H9 (cell line): ENCODE measurements around the gene DGUOK. TPM values are rescaled to one million over a fixed set of nuclear protein-coding genes. Genes with fewer than 3 reads are reported as not detected.

ENCODE experiments used
- DNase-seq: peaks from one replicate; pipeline ENCODE4 v3.0.0-alpha.2; 2017
- H2AFZ ChIP-seq: one replicate; pipeline ENCODE4 v1.6.1; 2013; ENCODE audit warnings: mild to moderate bottlenecking, low read length, control low read depth, moderate library complexity
- H2AK5ac ChIP-seq: 2 replicates; pipeline ENCODE4 v1.6.1; 2013; ENCODE audit warnings: low read length, control low read depth, mixed read lengths; ENCODE audit not compliant: insufficient read length
- H2BK120ac ChIP-seq: one replicate; pipeline ENCODE4 v1.6.1; 2013; ENCODE audit warnings: low read depth, mild to moderate bottlenecking, low read length, control low read depth, inconsistent platforms; ENCODE audit not compliant: poor library complexity, severe bottlenecking
- H2BK12ac ChIP-seq: 2 replicates; pipeline ENCODE4 v1.6.1; 2013; ENCODE audit warnings: low read length, control low read depth, mixed read lengths, low read depth; ENCODE audit not compliant: insufficient read length
- H2BK15ac ChIP-seq: 2 replicates; pipeline ENCODE4 v1.6.1; 2013; ENCODE audit warnings: low read depth, low read length, control low read depth
- H2BK20ac ChIP-seq: one replicate; pipeline ENCODE4 v1.6.1; 2013; ENCODE audit warnings: low read depth, mild to moderate bottlenecking, low read length, control low read depth, inconsistent platforms; ENCODE audit not compliant: poor library complexity, severe bottlenecking
- H2BK5ac ChIP-seq: 2 replicates; pipeline ENCODE4 v1.6.1; 2013; ENCODE audit warnings: low read length, control low read depth, mixed read lengths; ENCODE audit not compliant: insufficient read length
- H3K14ac ChIP-seq: 2 replicates; pipeline ENCODE4 v1.6.1; 2013; ENCODE audit warnings: low read length, control low read depth; ENCODE audit not compliant: insufficient read depth
- H3K18ac ChIP-seq: 2 replicates; pipeline ENCODE4 v1.6.1; 2013; ENCODE audit warnings: low read depth, mild to moderate bottlenecking, mixed read lengths, low read length, control low read depth; ENCODE audit not compliant: insufficient read length
- H3K23ac ChIP-seq: 2 replicates; pipeline ENCODE4 v1.6.1; 2013; ENCODE audit warnings: low read length, control low read depth, mixed read lengths, low read depth; ENCODE audit not compliant: insufficient read length
- H3K23me2 ChIP-seq: 2 replicates; pipeline ENCODE4 v1.6.1; 2013; ENCODE audit warnings: low read depth, mild to moderate bottlenecking, mixed read lengths, low read length, control low read depth; ENCODE audit not compliant: insufficient read length, poor library complexity, severe bottlenecking
- H3K27ac ChIP-seq: 2 replicates; pipeline ENCODE4 v1.5.1; 2013; ENCODE audit warnings: low read length, control low read depth, mixed read lengths, low read depth; ENCODE audit not compliant: insufficient read length
- H3K27me3 ChIP-seq: 2 replicates; pipeline ENCODE4 v1.6.1; 2013; ENCODE audit warnings: low read length, control low read depth, inconsistent platforms; ENCODE audit not compliant: insufficient read depth
- H3K4ac ChIP-seq: 2 replicates; pipeline ENCODE4 v1.6.1; 2013; ENCODE audit warnings: low read depth, mild to moderate bottlenecking, control low read depth, inconsistent platforms, low read length, moderate library complexity
- H3K4me1 ChIP-seq: 2 replicates; pipeline ENCODE4 v1.6.1; 2013; ENCODE audit warnings: low read length, control low read depth, inconsistent platforms; ENCODE audit not compliant: insufficient read depth
- H3K4me2 ChIP-seq: 2 replicates; pipeline ENCODE4 v1.6.1; 2013; ENCODE audit warnings: low read length, control low read depth, mixed read lengths; ENCODE audit not compliant: insufficient read length, insufficient read depth
- H3K56ac ChIP-seq: 2 replicates; pipeline ENCODE4 v1.6.1; 2013; ENCODE audit warnings: low read depth, mild to moderate bottlenecking, mixed read lengths, low read length, control low read depth; ENCODE audit not compliant: insufficient read length
- H3K79me1 ChIP-seq: 2 replicates; pipeline ENCODE4 v1.6.1; 2013; ENCODE audit warnings: low read depth, mild to moderate bottlenecking, moderate library complexity, low read length, control low read depth, inconsistent platforms; ENCODE audit not compliant: insufficient read depth, poor library complexity, severe bottlenecking
- H3K79me2 ChIP-seq: 2 replicates; pipeline ENCODE4 v1.6.1; 2013; ENCODE audit warnings: low read length, control low read depth, inconsistent platforms; ENCODE audit not compliant: insufficient read depth
- H3K9ac ChIP-seq: 2 replicates; pipeline ENCODE4 v1.6.1; 2013; ENCODE audit warnings: low read length, control low read depth, mixed read lengths; ENCODE audit not compliant: insufficient read length; ENCODE audit errors: extremely low read depth
- H3K9me3 ChIP-seq: one replicate; pipeline ENCODE4 v1.6.1; 2013; ENCODE audit warnings: low read depth, low read length, inconsistent platforms; ENCODE audit not compliant: control insufficient read depth
- H3T11ph ChIP-seq: one replicate; pipeline ENCODE4 v1.6.1; 2013; ENCODE audit warnings: mild to moderate bottlenecking, low read length, control low read depth, inconsistent platforms
- H4K20me1 ChIP-seq: one replicate; pipeline ENCODE4 v1.6.1; 2013; ENCODE audit not compliant: control insufficient read depth, insufficient read length, insufficient read depth
- H4K5ac ChIP-seq: 2 replicates; pipeline ENCODE4 v1.6.1; 2013; ENCODE audit warnings: low read depth, mild to moderate bottlenecking, mixed read lengths, low read length, control low read depth; ENCODE audit not compliant: insufficient read length
- H4K8ac ChIP-seq: replicated peaks from 2 replicates; pipeline ENCODE4 v1.6.1; 2013; ENCODE audit warnings: low read length, control low read depth, mixed read lengths, low read depth; ENCODE audit not compliant: insufficient read length
- H4K91ac ChIP-seq: 2 replicates; pipeline ENCODE4 v1.6.1; 2013; ENCODE audit warnings: low read depth, mild to moderate bottlenecking, moderate library complexity, mixed read lengths, low read length, control low read depth; ENCODE audit not compliant: insufficient read length
- H3K27ac Mint-ChIP-seq, 3 experiments: 2 replicates in 2 of 3; 3 replicates in 1 of 3; pipeline ENCODE4 v1.8.0; 2020 to 2021; ENCODE audit warnings: mixed read lengths in 3 of 3, mild to moderate bottlenecking in 1 of 3, moderate library complexity in 1 of 3
- H3K27me3 Mint-ChIP-seq: 2 replicates; pipeline ENCODE4 v1.8.0; 2021; ENCODE audit warnings: low read depth, mild to moderate bottlenecking, moderate library complexity, mixed read lengths
- H3K36me3 Mint-ChIP-seq, 3 experiments: 2 replicates in 2 of 3; 3 replicates in 1 of 3; pipeline ENCODE4 v1.8.0; 2020 to 2021; ENCODE audit warnings: low read depth in 3 of 3, mixed read lengths in 3 of 3; ENCODE audit not compliant: insufficient read depth in 1 of 3
- H3K4me1 Mint-ChIP-seq, 2 experiments: 2 replicates each; pipeline ENCODE4 v1.8.0; 2020; ENCODE audit warnings: mixed read lengths in 2 of 2
- H3K4me3 Mint-ChIP-seq, 2 experiments: 2 replicates in 1 of 2; 3 replicates in 1 of 2; pipeline ENCODE4 v1.8.0; 2020 to 2021; ENCODE audit warnings: mild to moderate bottlenecking in 2 of 2, mixed read lengths in 2 of 2, moderate library complexity in 1 of 2
- H3K9me3 Mint-ChIP-seq, 2 experiments: 2 replicates in 1 of 2; 3 replicates in 1 of 2; pipeline ENCODE4 v1.8.0; 2020; ENCODE audit warnings: mild to moderate bottlenecking in 2 of 2, mixed read lengths in 2 of 2, moderate library complexity in 1 of 2
- WGBS: extraction: QIAGEN DNeasy Blood & Tissue Kit; methylation state at CpG from one replicate; pipeline ENCODE4 v1.1.7; 2013; ENCODE audit warnings: missing lambda C conversion rate, low lambda C conversion rate, mixed read lengths; ENCODE audit not compliant: insufficient read length; ENCODE audit errors: extremely low coverage; 5-methylcytosine and 5-hydroxymethylcytosine counted together
- total RNA-seq: library from RNA; stranded (reverse); gene quantifications from 2 replicates; pipeline ENCODE4 v1.2.1, GENCODE V29; 2021
- TF ChIP-seq, protein P1 (sequence below): fragments of 200-600 bp; sonication (generic); conservative IDR thresholded peaks from 3 replicates; pipeline ENCODE4 v1.8.0; 2021; ENCODE audit warnings: antibody characterized with exemption, mild to moderate bottlenecking

Gene DGUOK
- total RNA-seq, 1 experiment from 2014 or later, result 98.5 TPM

DNA sequence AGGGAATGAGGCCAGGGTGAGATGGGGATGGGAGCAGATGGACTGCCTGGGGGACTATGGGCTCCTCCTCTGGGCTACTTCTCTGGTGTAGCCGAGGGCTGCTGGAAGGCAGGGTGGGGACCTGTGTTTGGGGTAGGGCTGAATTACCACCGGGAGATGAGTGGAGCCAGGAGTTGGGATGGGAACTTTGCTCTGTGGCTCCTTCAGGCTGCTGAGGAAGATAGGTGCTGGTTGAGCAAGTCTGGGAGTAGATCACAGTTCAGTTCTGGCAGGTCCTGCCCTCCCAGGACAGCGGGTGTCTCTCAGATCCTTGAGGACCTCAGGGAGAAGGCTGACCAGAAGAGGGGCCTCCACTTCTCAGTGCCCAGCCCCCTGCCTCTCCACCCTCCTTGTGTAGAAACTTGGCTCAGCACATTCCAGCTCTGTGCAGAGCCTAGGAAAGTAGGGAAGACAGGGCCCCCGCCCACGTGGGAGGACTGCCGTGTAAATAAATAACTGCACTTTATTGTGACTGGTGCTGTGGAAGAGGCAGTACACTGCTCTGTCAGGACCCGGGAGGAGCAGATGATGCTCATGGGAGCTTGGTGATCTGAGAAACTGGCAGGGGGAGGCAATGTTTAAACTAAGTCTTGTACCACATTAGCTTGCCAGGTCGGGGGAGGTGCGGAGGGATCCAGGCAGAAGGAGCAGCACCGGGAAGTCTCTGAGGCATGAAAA lies 73.4 kb downstream of the DGUOK start:
- H3K23ac ChIP-seq, result no peak overlapping the region
- H2BK120ac ChIP-seq, result no peak overlapping the region
- H4K91ac ChIP-seq, result no peak overlapping the region
- no peak overlapping the region for H2BK20ac ChIP-seq
- Mint-ChIP-seq H3K27me3 (peaks cover 18% of the 10 kb centered on the region), H3K9me3 (no peaks in the 10 kb centered on the region; a peak in 1 of 5 replicates), H3K27ac (no peak overlapping the region; a peak in 1 of 7 replicates), H3K4me1 (peaks cover 62 to 75% of the 10 kb centered on the region in 2 experiments), H3K36me3 (peaks cover 0 to 3% (median 0%) of the 10 kb centered on the region in 3 experiments; a peak in 3 of 7 replicates), H3K4me3 (peak overlapping the region in 1 of 2 experiments; percentile 17; a peak in 2 of 5 replicates)
- H3K14ac ChIP-seq, result no peak overlapping the region
- no peak overlapping the region for H4K8ac ChIP-seq
- no peaks in the 10 kb centered on the region for H3K9me3 ChIP-seq
- no peak overlapping the region for H3K56ac ChIP-seq
- no peak overlapping the region for H4K5ac ChIP-seq
- H3K9ac ChIP-seq, result no peak overlapping the region
- no peaks in the 10 kb centered on the region for H4K20me1 ChIP-seq
- no peak overlapping the region for H3T11ph ChIP-seq
- H3K79me2 ChIP-seq, result peaks cover 2% of the 10 kb centered on the region; the same call in 1 of the 2 replicates
- peaks cover 6% of the 10 kb centered on the region; the same call in 1 of the 2 replicates for H3K4me1 ChIP-seq
- no peak overlapping the region for H3K27ac ChIP-seq
- H3K23me2 ChIP-seq, result no peaks in the 10 kb centered on the region
- no peak for DNase-seq
- H2BK5ac ChIP-seq, result no peak overlapping the region
- H3K18ac ChIP-seq, result no peak overlapping the region
- H2BK15ac ChIP-seq, result no peak overlapping the region
- no peak overlapping the region for H2BK12ac ChIP-seq
- no peaks in the 10 kb centered on the region for H3K79me1 ChIP-seq
- TF ChIP-seq, protein P1, sequence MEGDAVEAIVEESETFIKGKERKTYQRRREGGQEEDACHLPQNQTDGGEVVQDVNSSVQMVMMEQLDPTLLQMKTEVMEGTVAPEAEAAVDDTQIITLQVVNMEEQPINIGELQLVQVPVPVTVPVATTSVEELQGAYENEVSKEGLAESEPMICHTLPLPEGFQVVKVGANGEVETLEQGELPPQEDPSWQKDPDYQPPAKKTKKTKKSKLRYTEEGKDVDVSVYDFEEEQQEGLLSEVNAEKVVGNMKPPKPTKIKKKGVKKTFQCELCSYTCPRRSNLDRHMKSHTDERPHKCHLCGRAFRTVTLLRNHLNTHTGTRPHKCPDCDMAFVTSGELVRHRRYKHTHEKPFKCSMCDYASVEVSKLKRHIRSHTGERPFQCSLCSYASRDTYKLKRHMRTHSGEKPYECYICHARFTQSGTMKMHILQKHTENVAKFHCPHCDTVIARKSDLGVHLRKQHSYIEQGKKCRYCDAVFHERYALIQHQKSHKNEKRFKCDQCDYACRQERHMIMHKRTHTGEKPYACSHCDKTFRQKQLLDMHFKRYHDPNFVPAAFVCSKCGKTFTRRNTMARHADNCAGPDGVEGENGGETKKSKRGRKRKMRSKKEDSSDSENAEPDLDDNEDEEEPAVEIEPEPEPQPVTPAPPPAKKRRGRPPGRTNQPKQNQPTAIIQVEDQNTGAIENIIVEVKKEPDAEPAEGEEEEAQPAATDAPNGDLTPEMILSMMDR, result no peak
- H2AFZ ChIP-seq, result no peak overlapping the region
- H3K27me3 ChIP-seq, result no peaks in the 10 kb centered on the region; the same call in 1 of the 2 replicates
- no CpG with 5 or more reads among the region's 10 CpGs for WGBS
- H3K4ac ChIP-seq, result no peak overlapping the region
- H3K4me2 ChIP-seq, result no peak overlapping the region
- no peak overlapping the region for H2AK5ac ChIP-seq
